Activated CD8-positive, alpha-beta T cell treated with anti-CD3 and anti-CD28 coated beads for 36 hours (primary cell): ENCODE results near the gene SOX15. TPM values are rescaled to one million over a fixed set of nuclear protein-coding genes. Genes with fewer than 3 reads are reported as not detected.

ENCODE experiments used
- ATAC-seq: fragments of 200-7000 bp; cut with Tn5 transposase; one replicate; pipeline ENCODE4 v1.10.0; 2021; ENCODE audit warnings: mild to moderate bottlenecking, moderate library complexity
- CTCF ChIA-PET: fragments of 350-600 bp; sonication (Branson Sonifier 250); formaldehyde crosslinking; loops from one replicate; lab custom pipeline; 2021; ENCODE audit warnings: antibody characterized with exemption; lab: Charles Lee
- POLR2A ChIA-PET: fragments of 350-600 bp; sonication (Branson Sonifier 250); formaldehyde crosslinking; loops from one replicate; lab custom pipeline; 2021; ENCODE audit warnings: antibody characterized with exemption; lab: Charles Lee
- DNase-seq: peaks from one replicate; pipeline ENCODE4 v3.0.0-alpha.2; 2020
- H3K27ac Mint-ChIP-seq: one replicate; pipeline ENCODE4 v1.8.0; 2021; ENCODE audit warnings: mild to moderate bottlenecking, mixed read lengths
- H3K27me3 Mint-ChIP-seq: one replicate; pipeline ENCODE4 v1.8.0; 2021; ENCODE audit warnings: mixed read lengths
- H3K36me3 Mint-ChIP-seq: one replicate; pipeline ENCODE4 v1.8.0; 2021; ENCODE audit warnings: low read depth, mixed read lengths
- H3K4me1 Mint-ChIP-seq: one replicate; pipeline ENCODE4 v1.8.0; 2021; ENCODE audit warnings: low read depth, mixed read lengths
- H3K4me3 Mint-ChIP-seq: one replicate; pipeline ENCODE4 v1.8.0; 2021; ENCODE audit warnings: mild to moderate bottlenecking, moderate library complexity, mixed read lengths
- H3K9me3 Mint-ChIP-seq: one replicate; pipeline ENCODE4 v1.8.0; 2021; ENCODE audit warnings: mixed read lengths
- CTCF ChIP-seq: fragments of 200-600 bp; IDR thresholded peaks from one replicate; pipeline ENCODE4 v1.8.0; 2022; ENCODE audit warnings: antibody characterized with exemption, mild to moderate bottlenecking
- intact Hi-C: fragments of 100-400 bp; cut with micrococcal nuclease; formaldehyde crosslinking; loops from one replicate; pipeline ENCODE4 v1.10.0; 2022
- total RNA-seq, 2 experiments: library from RNA; stranded (reverse); gene quantifications; one replicate each; pipeline ENCODE4 v1.2.3, GENCODE V29; 2021

Gene SOX15
- total RNA-seq, 2 experiments from 2014 or later: 0.25 TPM; not detected in 1

GRCh38 chr17:7553356-7553755, 36.5 kb downstream of the SOX15 start:
- DNase-seq (no peak), ATAC-seq (no peak)
- no peaks in the 10 kb centered on the region for H3K9me3 Mint-ChIP-seq
- peak overlapping the region; percentile 21 for H3K4me3 Mint-ChIP-seq
- no peaks in the 10 kb centered on the region for H3K27me3 Mint-ChIP-seq
- peaks cover 70% of the 10 kb centered on the region for H3K4me1 Mint-ChIP-seq
- H3K36me3 Mint-ChIP-seq: peaks cover 1% of the 10 kb centered on the region
- ChIA-PET CTCF (interaction anchor here (1.1 to 3.0 kb wide), 4 partner anchors 12 to 39 kb away, joined by 3 to 27 read pairs (median 6); no protein-coding TSS in a partner anchor), POLR2A (interaction anchor here (0.7 to 2.9 kb wide), 6 partner anchors 8 to 69 kb away, joined by 3 to 16 read pairs (median 8); partner anchors contain the start of genes POLR2A and SENP3)
- intact Hi-C loops: no loop called here
- no peak for TF ChIP-seq CTCF
- peak overlapping the region; percentile 87 for H3K27ac Mint-ChIP-seq

GRCh38 chr17:7552621-7553051, 37.3 kb downstream of the SOX15 start:
- DNase-seq (peak; percentile 70), ATAC-seq (peak; percentile 70)
- CTCF ChIA-PET: interaction anchor here (1.1 to 3.0 kb wide), 8 partner anchors 8 to 117 kb away, joined by 3 to 27 read pairs (median 6); partner anchors contain the start of genes SENP3 and TMEM102
- Mint-ChIP-seq H3K36me3 (peaks cover 1% of the 10 kb centered on the region), H3K27ac (peak overlapping the region; percentile 87), H3K4me3 (peak overlapping the region; percentile 35), H3K27me3 (no peaks in the 10 kb centered on the region), H3K4me1 (peaks cover 67% of the 10 kb centered on the region), H3K9me3 (no peaks in the 10 kb centered on the region)
- no peak for TF ChIP-seq CTCF
- intact Hi-C loops: no loop called here
- POLR2A ChIA-PET: interaction anchor here (0.6 to 2.9 kb wide), 8 partner anchors 8 to 73 kb away, joined by 3 to 16 read pairs (median 4); partner anchors contain the start of genes POLR2A, SENP3 and ZBTB4

- peaks cover 1% of the 10 kb centered on the region for H3K36me3 Mint-ChIP-seq
- POLR2A ChIA-PET: interaction anchor here (1.1 to 2.9 kb wide), 4 partner anchors 10 to 67 kb away, joined by 4 to 16 read pairs (median 8); partner anchors contain the start of genes CD68, POLR2A and SENP3
Measured at GRCh38 chr17:7551396-7551795, 38.5 kb downstream of the SOX15 start.

GRCh38 chr17:7550344-7550743, 39.5 kb downstream of the SOX15 start:
- ATAC-seq: no peak
- DNase-seq: no peak
- Mint-ChIP-seq H3K27ac (peak overlapping the region; percentile 19), H3K27me3 (no peaks in the 10 kb centered on the region), H3K4me3 (no peak overlapping the region), H3K4me1 (peaks cover 61% of the 10 kb centered on the region), H3K9me3 (no peaks in the 10 kb centered on the region), H3K36me3 (peaks cover 1% of the 10 kb centered on the region)
- no peak for TF ChIP-seq CTCF
- ChIA-PET CTCF (interaction anchor here (1.0 to 6.1 kb wide), 7 partner anchors 10 to 137 kb away, joined by 3 to 42 read pairs (median 4); partner anchors contain the start of genes SENP3 and TP53), POLR2A (interaction anchor here (0.6 to 3.8 kb wide), 9 partner anchors 9 to 197 kb away, joined by 3 to 14 read pairs (median 4); partner anchors contain the start of genes MPDU1 and SENP3)
- intact Hi-C loops: no loop called here

More at GRCh38 chr17:7551396-7551795, 38.5 kb downstream of the SOX15 start:
- ATAC-seq (no peak), DNase-seq (no peak)
- no peaks in the 10 kb centered on the region for H3K27me3 Mint-ChIP-seq
- peak overlapping the region; percentile 4 for H3K4me3 Mint-ChIP-seq
- CTCF ChIA-PET: interaction anchor here (1.2 to 3.0 kb wide), 4 partner anchors 10 to 116 kb away, joined by 6 to 27 read pairs (median 15); partner anchors contain the start of genes SENP3 and TMEM102
- TF ChIP-seq CTCF: no peak
- intact Hi-C loops: no loop called here
- peak overlapping the region; percentile 87 for H3K27ac Mint-ChIP-seq
- no peaks in the 10 kb centered on the region for H3K9me3 Mint-ChIP-seq
- H3K4me1 Mint-ChIP-seq: peaks cover 65% of the 10 kb centered on the region
